Measurements from ENCODE around the gene FMO4.
"Not testable (repeated sequence)": the region's sequence is repeated elsewhere in the genome, so short reads cannot be mapped to it uniquely, and the experiment has no call there.

Gene FMO4

DNA sequence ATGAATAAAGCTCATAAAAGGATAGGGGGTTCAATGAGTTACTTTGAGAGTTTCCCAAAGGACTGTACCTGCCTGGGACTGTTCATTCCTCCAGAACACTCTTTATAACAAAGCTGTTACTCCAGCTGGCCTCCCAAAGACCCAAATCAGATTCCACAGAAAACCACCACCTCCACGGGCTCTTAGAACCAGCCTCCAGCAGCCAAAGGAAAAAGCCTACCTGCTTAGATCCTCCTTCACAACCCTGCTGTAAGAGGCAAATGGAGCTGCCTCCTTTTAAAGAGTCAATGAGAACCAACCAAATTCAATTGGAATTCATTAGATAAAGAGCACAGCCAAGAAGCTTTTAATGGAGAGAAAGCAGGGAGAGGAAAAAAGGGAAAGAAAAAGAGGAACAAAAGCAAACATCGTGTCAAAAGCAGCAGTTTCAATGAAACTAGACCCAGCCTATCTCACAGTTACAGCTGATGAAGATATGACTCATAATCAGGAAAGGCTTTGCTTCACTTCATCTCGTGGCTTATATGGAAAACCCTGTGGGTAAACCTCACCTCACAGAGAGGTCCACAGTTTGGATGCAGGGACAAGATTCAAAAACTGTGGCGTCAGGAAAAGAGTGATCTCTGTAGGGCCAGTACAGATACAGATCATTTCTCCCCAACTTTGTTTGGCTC lies 27.8 kb upstream of the FMO4 start:
- CTCF ChIA-PET: interaction anchor here (0.6 to 2.3 kb wide), 4 partner anchors 27 to 59 kb away, joined by 3 to 9 read pairs (median 6); partner anchors contain the start of gene FMO4
- POLR2A ChIA-PET: no interaction called here
- no peak overlapping the region for H3K27ac ChIP-seq (ENCODE audit: extremely low read depth, low read depth, low read length)
- H3K4me1 ChIP-seq (ENCODE audit: control insufficient read depth, insufficient read depth, low read length): no peaks in the 10 kb centered on the region
- H3K9me3 ChIP-seq (ENCODE audit: control insufficient read depth, insufficient read depth, low read depth, low read length): no peaks in the 10 kb centered on the region
- TF ChIP-seq PRDM1 (tag by site-specific recombination; IDR thresholded peaks at IDR 0.05): peak; percentile 29; the same call in 1 of the 2 replicates
- TF ChIP-seq, protein P1, sequence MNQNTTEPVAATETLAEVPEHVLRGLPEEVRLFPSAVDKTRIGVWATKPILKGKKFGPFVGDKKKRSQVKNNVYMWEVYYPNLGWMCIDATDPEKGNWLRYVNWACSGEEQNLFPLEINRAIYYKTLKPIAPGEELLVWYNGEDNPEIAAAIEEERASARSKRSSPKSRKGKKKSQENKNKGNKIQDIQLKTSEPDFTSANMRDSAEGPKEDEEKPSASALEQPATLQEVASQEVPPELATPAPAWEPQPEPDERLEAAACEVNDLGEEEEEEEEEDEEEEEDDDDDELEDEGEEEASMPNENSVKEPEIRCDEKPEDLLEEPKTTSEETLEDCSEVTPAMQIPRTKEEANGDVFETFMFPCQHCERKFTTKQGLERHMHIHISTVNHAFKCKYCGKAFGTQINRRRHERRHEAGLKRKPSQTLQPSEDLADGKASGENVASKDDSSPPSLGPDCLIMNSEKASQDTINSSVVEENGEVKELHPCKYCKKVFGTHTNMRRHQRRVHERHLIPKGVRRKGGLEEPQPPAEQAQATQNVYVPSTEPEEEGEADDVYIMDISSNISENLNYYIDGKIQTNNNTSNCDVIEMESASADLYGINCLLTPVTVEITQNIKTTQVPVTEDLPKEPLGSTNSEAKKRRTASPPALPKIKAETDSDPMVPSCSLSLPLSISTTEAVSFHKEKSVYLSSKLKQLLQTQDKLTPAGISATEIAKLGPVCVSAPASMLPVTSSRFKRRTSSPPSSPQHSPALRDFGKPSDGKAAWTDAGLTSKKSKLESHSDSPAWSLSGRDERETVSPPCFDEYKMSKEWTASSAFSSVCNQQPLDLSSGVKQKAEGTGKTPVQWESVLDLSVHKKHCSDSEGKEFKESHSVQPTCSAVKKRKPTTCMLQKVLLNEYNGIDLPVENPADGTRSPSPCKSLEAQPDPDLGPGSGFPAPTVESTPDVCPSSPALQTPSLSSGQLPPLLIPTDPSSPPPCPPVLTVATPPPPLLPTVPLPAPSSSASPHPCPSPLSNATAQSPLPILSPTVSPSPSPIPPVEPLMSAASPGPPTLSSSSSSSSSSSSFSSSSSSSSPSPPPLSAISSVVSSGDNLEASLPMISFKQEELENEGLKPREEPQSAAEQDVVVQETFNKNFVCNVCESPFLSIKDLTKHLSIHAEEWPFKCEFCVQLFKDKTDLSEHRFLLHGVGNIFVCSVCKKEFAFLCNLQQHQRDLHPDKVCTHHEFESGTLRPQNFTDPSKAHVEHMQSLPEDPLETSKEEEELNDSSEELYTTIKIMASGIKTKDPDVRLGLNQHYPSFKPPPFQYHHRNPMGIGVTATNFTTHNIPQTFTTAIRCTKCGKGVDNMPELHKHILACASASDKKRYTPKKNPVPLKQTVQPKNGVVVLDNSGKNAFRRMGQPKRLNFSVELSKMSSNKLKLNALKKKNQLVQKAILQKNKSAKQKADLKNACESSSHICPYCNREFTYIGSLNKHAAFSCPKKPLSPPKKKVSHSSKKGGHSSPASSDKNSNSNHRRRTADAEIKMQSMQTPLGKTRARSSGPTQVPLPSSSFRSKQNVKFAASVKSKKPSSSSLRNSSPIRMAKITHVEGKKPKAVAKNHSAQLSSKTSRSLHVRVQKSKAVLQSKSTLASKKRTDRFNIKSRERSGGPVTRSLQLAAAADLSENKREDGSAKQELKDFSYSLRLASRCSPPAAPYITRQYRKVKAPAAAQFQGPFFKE (tag by site-specific recombination; IDR thresholded peaks at IDR 0.05; ENCODE audit: borderline replicate concordance): no peak
- TF ChIP-seq ZNF391 (tag by site-specific recombination; IDR thresholded peaks at IDR 0.05; ENCODE audit: borderline replicate concordance, low read depth): no peak
- no peaks in the 10 kb centered on the region for H3K36me3 ChIP-seq (ENCODE audit: control insufficient read depth in 2 of 2, insufficient read depth in 1 of 2, low read length in 2 of 2)
- H3K4me3 ChIP-seq (ENCODE audit: low read depth, low read length): no peak overlapping the region

DNA sequence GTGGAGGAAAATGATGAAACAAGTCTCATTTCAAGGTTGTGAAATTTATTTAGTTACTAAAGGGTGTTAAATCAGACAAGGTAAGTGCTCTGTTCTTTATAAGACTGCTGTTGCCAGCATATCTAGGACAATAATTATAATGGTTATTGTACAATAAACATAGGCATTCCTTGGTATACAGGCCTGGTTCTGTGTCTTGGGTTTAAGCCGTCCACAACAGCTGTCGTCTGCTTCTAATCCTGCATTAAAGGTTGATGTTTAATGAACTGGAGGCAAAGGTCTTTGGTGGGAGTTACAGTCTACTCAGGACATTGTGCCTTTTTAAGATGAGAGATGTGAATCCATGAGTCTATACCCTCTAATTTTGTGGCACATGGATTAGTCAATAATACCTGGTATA lies 23.4 kb upstream of the FMO4 start:
- Histone ChIP-seq H3K36me3 (ENCODE audit: control insufficient read depth in 2 of 2, insufficient read depth in 1 of 2, low read length in 2 of 2) (no peaks in the 10 kb centered on the region), H3K27ac (ENCODE audit: extremely low read depth, low read depth, low read length) (no peak overlapping the region), H3K9me3 (ENCODE audit: control insufficient read depth, insufficient read depth, low read depth, low read length) (no peaks in the 10 kb centered on the region), H3K4me3 (ENCODE audit: low read depth, low read length) (no peak overlapping the region), H3K4me1 (ENCODE audit: control insufficient read depth, insufficient read depth, low read length) (no peaks in the 10 kb centered on the region)
- TF ChIP-seq, protein P2, sequence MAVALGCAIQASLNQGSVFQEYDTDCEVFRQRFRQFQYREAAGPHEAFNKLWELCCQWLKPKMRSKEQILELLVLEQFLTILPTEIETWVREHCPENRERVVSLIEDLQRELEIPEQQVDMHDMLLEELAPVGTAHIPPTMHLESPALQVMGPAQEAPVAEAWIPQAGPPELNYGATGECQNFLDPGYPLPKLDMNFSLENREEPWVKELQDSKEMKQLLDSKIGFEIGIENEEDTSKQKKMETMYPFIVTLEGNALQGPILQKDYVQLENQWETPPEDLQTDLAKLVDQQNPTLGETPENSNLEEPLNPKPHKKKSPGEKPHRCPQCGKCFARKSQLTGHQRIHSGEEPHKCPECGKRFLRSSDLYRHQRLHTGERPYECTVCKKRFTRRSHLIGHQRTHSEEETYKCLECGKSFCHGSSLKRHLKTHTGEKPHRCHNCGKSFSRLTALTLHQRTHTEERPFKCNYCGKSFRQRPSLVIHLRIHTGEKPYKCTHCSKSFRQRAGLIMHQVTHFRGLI (tag by site-specific recombination; IDR thresholded peaks at IDR 0.05): no peak
- ChIA-PET CTCF (no interaction called here), POLR2A (no interaction called here)

DNA sequence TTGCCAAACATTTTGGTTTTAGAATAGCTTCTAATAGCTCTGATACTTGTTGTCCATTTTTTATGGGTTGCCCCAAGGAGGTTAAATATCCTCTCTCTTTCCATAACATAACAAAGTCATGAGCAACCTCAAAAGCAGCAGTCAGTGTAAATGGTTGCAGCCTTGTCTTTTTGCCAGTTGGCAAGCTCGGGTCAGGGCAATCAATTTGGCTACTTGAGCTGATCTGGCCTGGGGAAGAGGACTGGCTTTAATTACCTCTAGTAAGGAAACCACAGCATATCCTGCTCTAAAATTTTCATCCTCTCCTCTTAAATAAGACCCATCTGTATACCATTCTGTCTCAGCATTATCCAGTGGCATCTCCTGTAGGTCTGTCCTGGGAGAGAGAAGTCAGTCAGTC lies 21.2 kb upstream of the FMO4 start:
- no peaks in the 10 kb centered on the region for H3K36me3 ChIP-seq (ENCODE audit: control insufficient read depth in 2 of 2, insufficient read depth in 1 of 2, low read length in 2 of 2)
- no peak overlapping the region for H3K4me3 ChIP-seq (ENCODE audit: low read depth, low read length)
- TF ChIP-seq, protein P3, sequence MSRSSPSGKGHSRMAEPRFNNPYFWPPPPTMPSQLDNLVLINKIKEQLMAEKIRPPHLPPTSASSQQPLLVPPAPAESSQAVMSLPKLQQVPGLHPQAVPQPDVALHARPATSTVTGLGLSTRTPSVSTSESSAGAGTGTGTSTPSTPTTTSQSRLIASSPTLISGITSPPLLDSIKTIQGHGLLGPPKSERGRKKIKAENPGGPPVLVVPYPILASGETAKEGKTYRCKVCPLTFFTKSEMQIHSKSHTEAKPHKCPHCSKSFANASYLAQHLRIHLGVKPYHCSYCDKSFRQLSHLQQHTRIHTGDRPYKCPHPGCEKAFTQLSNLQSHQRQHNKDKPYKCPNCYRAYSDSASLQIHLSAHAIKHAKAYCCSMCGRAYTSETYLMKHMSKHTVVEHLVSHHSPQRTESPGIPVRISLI (tag by site-specific recombination; IDR thresholded peaks at IDR 0.05): no peak
- no peak for TF ChIP-seq WT1 (tag by site-specific recombination; IDR thresholded peaks at IDR 0.05)
- TF ChIP-seq ZNF16 (tag by site-specific recombination; IDR thresholded peaks at IDR 0.05; ENCODE audit: low read depth): no peak
- no peak for TF ChIP-seq BCL11A (tag by site-specific recombination; IDR thresholded peaks at IDR 0.05; ENCODE audit: low read depth)
- no peak for TF ChIP-seq ZNF529 (tag by site-specific recombination; IDR thresholded peaks at IDR 0.05; ENCODE audit: insufficient replicate concordance)
- no peak for TF ChIP-seq ZNF521 (tag by site-specific recombination; IDR thresholded peaks at IDR 0.05)
- no peak for TF ChIP-seq ZNF10 (tag by site-specific recombination; IDR thresholded peaks at IDR 0.05)
- TF ChIP-seq ZNF600 (tag by site-specific recombination; IDR thresholded peaks at IDR 0.05): no peak
- TF ChIP-seq YY2 (tag by site-specific recombination; IDR thresholded peaks at IDR 0.05): no peak
- TF ChIP-seq, protein P4, sequence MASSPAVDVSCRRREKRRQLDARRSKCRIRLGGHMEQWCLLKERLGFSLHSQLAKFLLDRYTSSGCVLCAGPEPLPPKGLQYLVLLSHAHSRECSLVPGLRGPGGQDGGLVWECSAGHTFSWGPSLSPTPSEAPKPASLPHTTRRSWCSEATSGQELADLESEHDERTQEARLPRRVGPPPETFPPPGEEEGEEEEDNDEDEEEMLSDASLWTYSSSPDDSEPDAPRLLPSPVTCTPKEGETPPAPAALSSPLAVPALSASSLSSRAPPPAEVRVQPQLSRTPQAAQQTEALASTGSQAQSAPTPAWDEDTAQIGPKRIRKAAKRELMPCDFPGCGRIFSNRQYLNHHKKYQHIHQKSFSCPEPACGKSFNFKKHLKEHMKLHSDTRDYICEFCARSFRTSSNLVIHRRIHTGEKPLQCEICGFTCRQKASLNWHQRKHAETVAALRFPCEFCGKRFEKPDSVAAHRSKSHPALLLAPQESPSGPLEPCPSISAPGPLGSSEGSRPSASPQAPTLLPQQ (tag by site-specific recombination; IDR thresholded peaks at IDR 0.05): no peak
- TF ChIP-seq HOXA7 (CRISPR knock-in tag; IDR thresholded peaks at IDR 0.05; ENCODE audit: borderline replicate concordance): no peak
- no peak for TF ChIP-seq ZNF146 (tag by site-specific recombination; IDR thresholded peaks at IDR 0.05)
- no peak for TF ChIP-seq ZNF571 (tag by site-specific recombination; IDR thresholded peaks at IDR 0.05)
- CTCF ChIA-PET: interaction anchor here (0.6 to 1.4 kb wide), 3 partner anchors 21 to 762 kb away, joined by 3 read pairs; partner anchors contain the start of gene FMO4
- H3K9me3 ChIP-seq (ENCODE audit: control insufficient read depth, insufficient read depth, low read depth, low read length): no peaks in the 10 kb centered on the region
- POLR2A ChIA-PET: no interaction called here
- no peaks in the 10 kb centered on the region for H3K4me1 ChIP-seq (ENCODE audit: control insufficient read depth, insufficient read depth, low read length)
- no peak overlapping the region for H3K27ac ChIP-seq (ENCODE audit: extremely low read depth, low read depth, low read length)

DNA sequence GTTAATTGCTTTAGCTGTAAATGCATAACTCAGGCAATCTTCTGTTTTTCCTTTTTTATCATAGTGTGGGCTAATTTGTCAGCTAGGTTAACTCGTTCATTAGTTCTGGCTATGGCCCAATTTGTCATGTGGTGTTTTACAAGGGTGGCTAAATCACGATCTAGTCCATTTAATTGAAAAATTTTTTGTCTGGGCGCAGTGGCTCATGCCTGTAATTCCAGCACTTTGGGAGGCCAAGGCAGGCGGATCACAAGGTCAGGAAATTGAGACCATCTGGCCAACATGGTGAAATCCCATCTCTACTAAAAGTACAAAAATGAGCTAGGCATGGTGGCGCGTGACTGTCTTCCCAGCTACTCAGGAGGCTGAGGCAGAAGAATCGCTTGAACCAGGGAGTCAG lies 18.6 kb upstream of the FMO4 start:
- POLR2A ChIA-PET; H3K27ac ChIP-seq (ENCODE audit: extremely low read depth, low read depth, low read length): not testable (repeated sequence)

More for the DNA sequence above, 18.6 kb upstream of the FMO4 start:
- H3K36me3 ChIP-seq (ENCODE audit: control insufficient read depth in 2 of 2, insufficient read depth in 1 of 2, low read length in 2 of 2); H3K4me3 ChIP-seq (ENCODE audit: low read depth, low read length); H3K4me1 ChIP-seq (ENCODE audit: control insufficient read depth, insufficient read depth, low read length); H3K9me3 ChIP-seq (ENCODE audit: control insufficient read depth, insufficient read depth, low read depth, low read length): not testable (repeated sequence)
- CTCF ChIA-PET: interaction anchor here (0.5 to 1.6 kb wide), 2 partner anchors 25 to 43 kb away, joined by 3 to 4 read pairs; no protein-coding TSS in a partner anchor

Measured in HEK293 (cell line).